Common myeloid progenitor, CD34-positive (primary cell): ENCODE results near the gene MGARP.

ENCODE experiments used
- CTCF ChIA-PET: fragments of 350-600 bp; sonication (Branson Sonifier 250); formaldehyde crosslinking; loops from one replicate; lab custom pipeline; 2021; ENCODE audit warnings: antibody characterized with exemption; lab: Charles Lee
- POLR2A ChIA-PET: fragments of 350-600 bp; sonication (Branson Sonifier 250); formaldehyde crosslinking; loops from one replicate; lab custom pipeline; 2021; ENCODE audit warnings: antibody characterized with exemption; lab: Charles Lee
- DNase-seq, 3 donors: peaks; one replicate each; pipeline versions ENCODE4 v3.0.0 to v3.0.0-alpha.2; 2013
- H3K27ac ChIP-seq, 2 experiments: 1 replicate in 1 of 2; 2 replicates in 1 of 2; pipeline ENCODE4 v1.7.0; 2013; ENCODE audit warnings: inconsistent platforms in 2 of 2, low read length in 2 of 2, mild to moderate bottlenecking in 2 of 2, low read depth in 1 of 2, moderate library complexity in 1 of 2; ENCODE audit not compliant: severe bottlenecking in 2 of 2, insufficient read depth in 1 of 2, poor library complexity in 1 of 2
- H3K27me3 ChIP-seq, 5 experiments: replicated peaks in 2 of 5; 1 replicate in 3 of 5; 2 replicates in 2 of 5; pipeline versions ENCODE4 v1.6.1 to v1.7.0; 2013; ENCODE audit warnings: low read length in 4 of 5, mild to moderate bottlenecking in 2 of 5, moderate library complexity in 2 of 5, inconsistent platforms in 1 of 5; ENCODE audit not compliant: insufficient read depth in 5 of 5, control insufficient read depth in 4 of 5
- H3K36me3 ChIP-seq, 4 experiments: 1 replicate in 2 of 4; 2 replicates in 2 of 4; pipeline versions ENCODE4 v1.6.1 to v1.7.0; 2013; ENCODE audit warnings: low read length in 3 of 4, control low read depth in 1 of 4, mild to moderate bottlenecking in 1 of 4; ENCODE audit not compliant: control insufficient read depth in 4 of 4, insufficient read depth in 4 of 4
- H3K4me1 ChIP-seq, 4 experiments: 1 replicate in 3 of 4; 2 replicates in 1 of 4; pipeline versions ENCODE4 v1.6.1 to v1.7.1; 2013; ENCODE audit warnings: low read length in 3 of 4, mild to moderate bottlenecking in 3 of 4, control low read depth in 1 of 4, inconsistent platforms in 1 of 4, moderate library complexity in 1 of 4; ENCODE audit not compliant: control insufficient read depth in 4 of 4, insufficient read depth in 4 of 4; ENCODE audit errors: control extremely low read depth in 1 of 4
- H3K4me3 ChIP-seq, 7 experiments: 1 replicate in 4 of 7; 2 replicates in 3 of 7; pipeline versions ENCODE4 v1.5.1 to v1.7.0; 2013; ENCODE audit warnings: mild to moderate bottlenecking in 7 of 7, low read length in 6 of 7, moderate library complexity in 6 of 7, inconsistent platforms in 2 of 7, low read depth in 2 of 7, control low read depth in 1 of 7; ENCODE audit not compliant: insufficient read depth in 4 of 7, control insufficient read depth in 1 of 7; ENCODE audit errors: extremely low read depth in 1 of 7
- H3K9me3 ChIP-seq, 5 experiments: 1 replicate in 4 of 5; 2 replicates in 1 of 5; pipeline versions ENCODE4 v1.6.1 to v1.7.1; 2013; ENCODE audit warnings: low read length in 4 of 5, mild to moderate bottlenecking in 2 of 5, inconsistent platforms in 1 of 5, low read depth in 1 of 5, moderate library complexity in 1 of 5; ENCODE audit not compliant: control insufficient read depth in 4 of 5, insufficient read depth in 2 of 5; ENCODE audit errors: control extremely low read depth in 1 of 5
- WGBS: methylation state at CpG from one replicate; pipeline ENCODE4 v1.1.5; 2013; ENCODE audit not compliant: insufficient coverage; 5-methylcytosine and 5-hydroxymethylcytosine counted together

MGARP gene

GRCh38 chr4:139311909-139312308 is 31.9 kb upstream of the MGARP start:
- H3K27me3 ChIP-seq: no peaks in the 10 kb centered on the region
- CTCF ChIA-PET: interaction anchor here (0.8 to 2.4 kb wide), 6 partner anchors 11 to 58 kb away, joined by 3 to 21 read pairs (median 4); partner anchors contain the start of genes NAA15 and NDUFC1
- POLR2A ChIA-PET: interaction anchor here (0.7 kb wide), 1 partner anchor 16 kb away, joined by 3 read pairs; no protein-coding TSS in a partner anchor
- no peak overlapping the region for H3K4me3 ChIP-seq
- 100% methylated on average over 2 of the region's 3 CpGs for WGBS
- no peak for DNase-seq
- peak overlapping the region; percentile 47 to 65 for H3K27ac ChIP-seq
- peaks cover 5 to 33% (median 23%) of the 10 kb centered on the region in 4 experiments for H3K4me1 ChIP-seq
- H3K36me3 ChIP-seq: peaks cover 0 to 6% (median 0%) of the 10 kb centered on the region in 4 experiments
- H3K9me3 ChIP-seq: no peaks in the 10 kb centered on the region

DNA sequence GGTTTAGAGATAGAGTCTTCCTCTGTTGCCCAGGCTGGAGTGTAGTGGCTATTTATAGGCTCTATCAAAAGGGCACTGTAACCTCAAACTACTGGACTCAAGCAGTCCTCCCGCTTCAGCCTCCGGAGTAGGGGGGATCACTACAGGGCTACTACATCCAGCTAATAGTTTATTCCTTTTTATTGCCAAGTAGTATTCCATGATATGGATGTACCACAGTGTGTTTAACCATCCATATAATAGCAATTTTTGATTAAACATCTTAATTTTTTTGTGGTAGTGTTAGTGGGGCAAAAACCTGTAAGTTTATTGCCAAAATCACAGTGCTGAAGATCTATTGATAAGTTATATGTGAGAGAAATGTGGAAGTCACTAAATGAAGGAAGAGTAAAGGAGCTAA is 24.9 kb upstream of the MGARP start:
- WGBS: no CpG with 5 or more reads among the region's 2 CpGs
- POLR2A ChIA-PET: interaction anchor here (0.7 kb wide), 1 partner anchor 271 kb away, joined by 3 read pairs; no protein-coding TSS in a partner anchor

DNA sequence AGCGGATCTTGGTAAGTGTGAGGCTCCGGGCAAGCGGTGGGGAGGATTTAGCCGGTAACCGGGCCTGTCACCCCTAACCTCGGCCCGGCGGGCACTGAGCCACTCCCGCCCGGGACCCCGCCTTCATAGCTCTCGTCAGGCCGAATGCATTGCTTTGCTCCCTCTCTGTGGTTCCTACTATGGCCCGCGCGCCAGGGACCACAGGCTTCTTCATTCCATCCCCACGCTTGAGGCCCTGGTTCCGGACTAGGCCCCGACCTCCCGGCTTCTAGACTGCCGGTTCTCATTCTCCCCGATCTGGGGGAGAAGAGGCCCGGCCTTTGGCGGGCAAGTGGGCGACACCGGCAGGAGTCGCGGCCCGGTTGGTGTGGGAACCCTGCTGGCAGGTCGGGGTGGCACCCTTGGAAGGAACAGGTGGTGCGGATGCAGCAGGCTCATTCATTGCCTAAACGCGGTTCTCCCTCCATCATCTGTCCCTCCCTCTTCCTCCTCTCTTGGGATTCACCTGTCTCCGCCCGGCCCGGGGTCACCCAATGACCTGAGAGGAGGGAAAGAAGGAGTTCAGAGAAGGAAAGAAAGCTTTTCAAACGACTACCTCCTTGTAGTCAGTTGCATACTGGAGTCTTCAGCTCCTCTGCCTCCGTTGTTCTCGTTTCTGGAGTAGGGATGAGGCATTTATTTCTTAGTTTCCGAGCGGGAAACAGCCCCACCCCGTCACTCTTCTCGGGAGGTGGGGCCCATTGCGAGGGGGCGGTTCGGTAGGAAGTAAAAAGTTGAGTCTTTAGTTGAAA is 22.0 kb upstream of the MGARP start, which contains the start of gene NDUFC1:
Gene NDUFC1, minus strand, starts transcription at position 657 of the 791 bp plus-strand sequence. CDS start 6,679 bp downstream, outside the sequence.
- ChIA-PET POLR2A (interaction anchor here (1.1 to 2.2 kb wide), 4 partner anchors 14 to 254 kb away, joined by 3 to 15 read pairs (median 5); partner anchors contain the start of genes ELF2 and SETD7), CTCF (interaction anchor here (0.8 to 3.7 kb wide), 13 partner anchors 10 to 222 kb away, joined by 3 to 21 read pairs (median 4); partner anchors contain the start of genes ELF2 and MGARP)
- Histone ChIP-seq H3K4me3 (peak within 1 kb of the TSS; percentile 84 to 99 (median 97)), H3K36me3 (peaks cover 0 to 23% (median 6%) of the 10 kb centered on the region in 4 experiments), H3K27me3 (no peaks in the 10 kb centered on the region), H3K27ac (peak within 1 kb of the TSS; percentile 89 to 96), H3K4me1 (peaks cover 17 to 34% (median 23%) of the 10 kb centered on the region in 4 experiments), H3K9me3 (peaks cover 0 to 4% (median 0%) of the 10 kb centered on the region in 5 experiments)
- 0% methylated on average over 31 of the region's 46 CpGs for WGBS
- peak; percentile 69 to 88 (median 82) for DNase-seq

More for the DNA sequence above, 24.9 kb upstream of the MGARP start:
- peaks cover 0 to 25% (median 6%) of the 10 kb centered on the region in 4 experiments for H3K36me3 ChIP-seq
- H3K4me3 ChIP-seq: peak overlapping the region in 1 of 7 experiments; percentile 24
- no peak overlapping the region for H3K27ac ChIP-seq
- peaks cover 16 to 27% (median 18%) of the 10 kb centered on the region in 4 experiments for H3K4me1 ChIP-seq
- H3K9me3 ChIP-seq: peaks cover 0 to 4% (median 0%) of the 10 kb centered on the region in 5 experiments
- no peak for DNase-seq
- no peaks in the 10 kb centered on the region for H3K27me3 ChIP-seq
- CTCF ChIA-PET: interaction anchor here (0.8 to 1.8 kb wide), 3 partner anchors 9 to 38 kb away, joined by 3 to 9 read pairs (median 3); no protein-coding TSS in a partner anchor

GRCh38 chr4:139301113-139301820 is 21.2 kb upstream of the MGARP start, which contains the start of gene NAA15:
NAA15 (plus strand) TSS chr4:139301505; CDS start chr4:139301778, 273 bp downstream.
- CTCF ChIA-PET: interaction anchor here (0.6 to 3.7 kb wide), 18 partner anchors 8 to 271 kb away, joined by 3 to 21 read pairs (median 4); partner anchors contain the start of genes ELF2 and MGARP
- peak; percentile 98 to 99 (median 99) for DNase-seq
- H3K4me1 ChIP-seq: peaks cover 18 to 35% (median 24%) of the 10 kb centered on the region in 4 experiments
- peaks cover 0 to 4% (median 0%) of the 10 kb centered on the region in 5 experiments for H3K9me3 ChIP-seq
- peak within 1 kb of the TSS; percentile 84 to 99 (median 97) for H3K4me3 ChIP-seq
- H3K27ac ChIP-seq: peak within 1 kb of the TSS; percentile 89 to 96
- 1% methylated on average over 47 of the region's 61 CpGs for WGBS
- peaks cover 0 to 16% (median 6%) of the 10 kb centered on the region in 4 experiments for H3K36me3 ChIP-seq
- POLR2A ChIA-PET: interaction anchor here (1.1 to 2.2 kb wide), 5 partner anchors 15 to 254 kb away, joined by 3 to 15 read pairs (median 5); partner anchors contain the start of genes ELF2 and SETD7
- H3K27me3 ChIP-seq: no peaks in the 10 kb centered on the region

DNA sequence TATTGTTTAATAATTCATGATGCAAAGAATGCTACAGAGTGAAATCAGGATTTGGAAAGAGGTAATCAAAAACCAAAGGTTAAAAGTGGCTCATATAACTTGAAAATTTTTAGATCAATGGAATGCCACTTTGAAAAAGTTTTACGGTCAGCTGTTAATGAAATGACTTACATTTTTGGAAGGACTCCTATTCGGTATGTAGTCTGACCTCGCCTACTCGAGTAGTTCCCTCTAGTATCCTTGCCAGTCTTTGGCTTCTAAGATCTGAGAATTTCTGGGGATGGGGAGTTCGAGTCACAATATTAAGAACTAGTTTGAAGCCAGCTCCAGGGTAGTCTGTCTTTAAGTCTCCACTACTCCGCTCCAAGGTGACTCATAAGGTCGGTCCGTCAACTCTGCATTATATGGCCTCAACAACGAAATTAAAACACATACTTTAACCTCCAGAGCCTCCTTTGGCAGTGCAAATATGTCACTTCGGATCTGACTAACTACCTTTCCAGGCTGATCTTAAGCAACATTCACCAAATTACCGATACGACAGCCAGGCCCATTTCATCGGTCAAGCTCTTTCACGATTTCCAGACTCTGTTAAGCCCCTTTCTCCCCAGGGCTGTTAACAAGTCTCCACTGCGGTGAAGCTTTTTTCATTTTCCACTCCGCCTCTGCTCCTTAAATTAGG is 20.5 kb upstream of the MGARP start:
- DNase-seq: peak; percentile 29 to 72 (median 64)
- POLR2A ChIA-PET: interaction anchor here (1.1 to 2.2 kb wide), 5 partner anchors 15 to 255 kb away, joined by 3 to 15 read pairs (median 5); partner anchors contain the start of genes ELF2 and SETD7
- WGBS: 7% methylated on average over 14 of the region's 16 CpGs

More for the DNA sequence above, 20.5 kb upstream of the MGARP start:
- Histone ChIP-seq H3K9me3 (peaks cover 0 to 4% (median 0%) of the 10 kb centered on the region in 5 experiments), H3K4me1 (peaks cover 19 to 39% (median 26%) of the 10 kb centered on the region in 4 experiments), H3K27ac (peak overlapping the region; percentile 89 to 96), H3K27me3 (no peaks in the 10 kb centered on the region), H3K4me3 (peak overlapping the region; percentile 84 to 99 (median 97)), H3K36me3 (peaks cover 0 to 11% (median 6%) of the 10 kb centered on the region in 4 experiments)
- CTCF ChIA-PET: interaction anchor here (0.6 to 3.7 kb wide), 19 partner anchors 9 to 270 kb away, joined by 3 to 21 read pairs (median 4); partner anchors contain the start of genes ELF2 and MGARP
